ENCODE data around the gene SEC16A. TPM values are rescaled to one million over a fixed set of nuclear protein-coding genes. Genes with fewer than 3 reads are reported as not detected.

SEC16A gene
- total RNA-seq, 1 experiment from 2014 or later = 15.4 TPM

DNA sequence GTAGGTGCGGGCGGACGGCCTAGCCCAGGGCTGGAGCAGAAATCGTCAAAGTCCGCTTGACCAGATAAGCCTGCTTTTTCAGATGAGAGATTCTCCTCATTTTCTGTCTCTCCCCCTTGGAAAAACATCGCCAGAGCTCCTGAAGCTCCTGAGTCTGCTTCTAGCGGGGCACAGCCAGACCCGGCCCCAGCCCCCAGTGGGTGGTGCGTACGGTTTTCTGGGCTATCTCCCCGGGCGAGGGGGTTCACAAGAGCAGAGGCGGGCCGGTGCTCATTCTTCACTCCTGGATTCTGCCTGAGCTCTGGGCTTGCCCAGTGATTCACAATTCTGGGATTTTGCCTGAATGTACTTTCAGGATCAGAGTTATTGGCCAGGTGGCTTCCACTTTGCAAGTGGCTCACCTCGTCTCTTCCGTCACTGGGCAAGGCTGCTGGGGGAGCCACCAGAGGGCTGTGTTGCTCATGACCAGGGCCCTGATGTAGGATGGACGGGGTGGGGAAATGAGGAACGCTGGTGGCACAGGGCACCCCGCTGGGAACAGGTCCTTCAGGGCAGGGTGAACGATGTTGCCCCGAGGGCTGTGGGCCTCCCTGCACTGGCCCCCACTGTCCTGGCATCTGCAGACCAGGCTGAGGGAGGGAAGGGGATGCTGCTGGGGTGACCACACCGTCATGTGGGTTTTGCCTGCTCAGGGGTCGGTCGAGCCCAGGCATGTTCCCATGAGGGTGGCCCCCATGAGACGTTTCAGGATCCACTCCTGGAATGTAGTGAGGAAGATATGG lies 6.3 kb downstream of the SEC16A start:
- H3K27me3 ChIP-seq (replicated peaks) = no peaks in the 10 kb centered on the region
- no peak overlapping the region for H3K4me3 ChIP-seq
- peaks cover 4% of the 10 kb centered on the region for H3K4me1 ChIP-seq (replicated peaks)
- no peaks in the 10 kb centered on the region for H3K9me3 ChIP-seq (replicated peaks)
- no peak overlapping the region for H3K27ac ChIP-seq
- H3K36me3 ChIP-seq = peaks cover 74% of the 10 kb centered on the region
- DNase-seq (ENCODE audit: low read depth in 1 of 2, low spot score in 2 of 2) = no peak

DNA sequence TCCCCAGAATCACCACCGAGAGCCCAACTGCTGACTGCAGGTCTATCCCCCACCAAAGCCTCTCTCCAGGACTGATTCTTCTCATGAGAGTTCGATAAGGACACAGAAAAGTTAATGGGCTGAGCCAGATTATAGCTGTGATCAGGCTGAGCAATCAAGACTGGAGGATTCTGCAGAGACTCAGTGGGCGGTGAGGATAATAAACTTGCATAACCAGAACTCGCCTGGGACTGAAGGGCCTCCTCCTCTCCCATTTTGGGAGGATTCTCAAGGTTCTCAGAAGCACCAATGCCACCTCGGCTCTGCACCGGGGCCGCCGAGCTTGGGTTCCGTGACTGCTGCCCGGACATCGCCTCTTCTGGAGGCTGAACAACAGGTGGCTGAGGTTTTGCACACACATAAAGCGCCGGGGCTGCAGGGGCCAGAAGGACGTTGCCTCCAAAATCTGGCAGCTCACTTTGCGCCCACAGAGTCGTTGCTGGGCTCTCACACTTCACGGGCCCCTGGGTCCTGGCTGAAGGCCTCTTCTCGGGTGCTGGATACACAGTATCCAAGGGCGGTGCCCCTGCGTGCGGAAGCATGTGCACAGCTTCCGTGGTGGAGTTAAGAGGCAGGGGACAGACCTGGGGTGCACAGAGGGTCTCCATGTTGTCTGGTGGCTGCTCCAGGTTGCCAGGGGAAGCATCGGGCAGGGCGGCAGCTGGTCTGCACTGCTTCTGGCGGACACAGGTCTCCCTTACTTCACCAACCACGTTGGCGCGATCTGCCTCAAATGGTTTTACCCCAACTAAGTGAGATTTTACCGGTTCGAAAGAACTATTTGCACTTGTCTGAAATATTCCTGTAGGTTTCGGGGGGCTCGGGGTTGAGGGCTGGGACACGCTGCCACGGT lies 7.6 kb downstream of the SEC16A start:
- Histone ChIP-seq H3K4me1 (replicated peaks) (no peaks in the 10 kb centered on the region), H3K9me3 (replicated peaks) (no peaks in the 10 kb centered on the region), H3K27ac (no peak overlapping the region), H3K4me3 (no peak overlapping the region), H3K27me3 (replicated peaks) (no peaks in the 10 kb centered on the region), H3K36me3 (peaks cover 81% of the 10 kb centered on the region)
- no peak for DNase-seq (ENCODE audit: low read depth in 1 of 2, low spot score in 2 of 2)

DNA sequence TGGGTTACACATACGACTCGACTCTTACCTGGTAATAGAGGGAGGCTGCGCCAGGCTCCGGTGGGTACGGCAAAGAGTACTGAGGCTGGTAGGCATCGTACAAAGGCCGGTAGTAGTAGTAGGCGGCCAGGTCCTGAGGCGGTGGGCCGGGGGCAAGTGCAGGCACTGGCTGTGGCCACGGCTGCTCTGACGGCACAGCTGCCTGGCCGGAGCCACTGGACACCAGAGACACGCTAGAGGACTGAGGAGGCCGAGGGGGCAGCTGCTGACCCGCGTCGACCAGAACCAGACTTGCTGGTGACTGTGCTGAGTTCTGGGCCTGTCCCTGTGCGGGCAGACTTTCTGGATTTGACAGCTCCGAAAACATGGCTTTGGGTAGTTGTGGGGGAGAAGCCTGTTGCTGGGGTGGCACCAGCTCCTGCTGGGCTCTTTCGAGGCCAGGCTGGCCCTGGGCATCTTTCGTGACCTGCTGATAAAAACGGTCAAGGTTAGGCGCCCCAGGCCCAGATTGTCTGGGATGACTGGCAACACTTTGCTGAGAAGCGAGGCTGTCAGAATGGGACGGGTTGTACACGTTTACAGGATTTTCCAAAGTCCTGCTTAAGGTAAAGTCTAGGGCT lies 8.7 kb downstream of the SEC16A start:
- Histone ChIP-seq H3K27ac (no peak overlapping the region), H3K4me1 (replicated peaks) (no peaks in the 10 kb centered on the region), H3K27me3 (replicated peaks) (no peaks in the 10 kb centered on the region), H3K9me3 (replicated peaks) (no peaks in the 10 kb centered on the region), H3K4me3 (no peak overlapping the region), H3K36me3 (peaks cover 90% of the 10 kb centered on the region)
- DNase-seq (ENCODE audit: low read depth in 1 of 2, low spot score in 2 of 2) = no peak

DNA sequence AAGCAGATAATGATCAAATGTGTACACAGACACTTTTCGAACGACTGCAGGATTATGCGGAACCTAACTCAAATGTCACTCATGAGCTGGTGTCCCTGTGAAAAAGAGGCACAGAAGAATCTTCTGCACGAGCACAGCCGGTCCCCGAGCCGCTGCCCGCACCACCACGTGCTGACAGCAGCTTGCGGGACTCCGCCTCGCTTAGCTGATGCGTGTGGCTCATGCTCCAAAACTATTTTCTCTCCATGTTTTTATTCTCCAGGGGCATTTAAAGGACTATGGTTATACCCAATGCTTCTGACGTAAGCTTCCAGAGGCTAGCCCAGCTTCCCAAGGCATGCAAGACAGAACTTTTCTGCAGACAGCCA lies 9.5 kb downstream of the SEC16A start:
- H3K27me3 ChIP-seq (replicated peaks) = no peaks in the 10 kb centered on the region
- H3K36me3 ChIP-seq = peaks cover 97% of the 10 kb centered on the region
- no peak for DNase-seq (ENCODE audit: low read depth in 1 of 2, low spot score in 2 of 2)
- H3K9me3 ChIP-seq (replicated peaks) = no peaks in the 10 kb centered on the region
- H3K4me3 ChIP-seq = no peak overlapping the region
- H3K4me1 ChIP-seq (replicated peaks) = no peaks in the 10 kb centered on the region
- no peak overlapping the region for H3K27ac ChIP-seq

DNA sequence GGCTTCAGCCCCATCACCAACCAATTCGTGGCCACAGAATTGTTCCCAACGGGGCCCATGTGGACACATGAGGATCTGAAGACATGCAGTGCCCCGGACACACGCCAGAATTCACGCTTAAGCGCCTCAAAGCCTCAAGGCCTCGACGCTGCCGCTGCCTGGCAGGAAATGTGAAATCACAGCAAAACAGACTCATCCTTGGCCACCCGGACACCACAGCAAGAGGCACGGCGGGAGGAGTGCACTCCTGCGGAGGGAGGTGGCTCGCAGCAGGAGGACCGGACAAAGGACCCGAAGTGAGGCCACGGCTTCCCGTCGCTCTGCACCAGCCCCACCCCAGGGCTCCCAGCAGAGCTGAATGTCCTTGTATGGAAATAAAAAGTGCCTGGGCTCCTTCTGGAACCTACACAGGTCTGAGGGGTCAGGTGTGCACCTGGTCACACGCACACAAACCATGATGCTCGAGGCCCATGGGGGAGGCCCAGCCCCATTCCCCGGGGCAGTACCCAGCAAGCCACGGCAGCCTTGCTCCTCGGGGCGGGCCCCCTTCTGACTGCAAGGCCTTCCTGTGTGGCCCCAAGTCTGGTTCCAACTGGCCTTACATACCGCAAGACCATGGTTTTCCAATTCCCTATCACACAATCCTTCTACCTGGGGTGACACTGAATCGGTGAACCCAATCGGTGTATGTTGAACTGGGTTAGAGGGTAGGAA lies 10.0 kb downstream of the SEC16A start:
- Histone ChIP-seq H3K4me3 (no peak overlapping the region), H3K27ac (no peak overlapping the region), H3K27me3 (replicated peaks) (no peaks in the 10 kb centered on the region), H3K36me3 (peaks cover 100% of the 10 kb centered on the region), H3K9me3 (replicated peaks) (no peaks in the 10 kb centered on the region), H3K4me1 (replicated peaks) (no peaks in the 10 kb centered on the region)
- DNase-seq (ENCODE audit: low read depth in 1 of 2, low spot score in 2 of 2) = no peak

DNA sequence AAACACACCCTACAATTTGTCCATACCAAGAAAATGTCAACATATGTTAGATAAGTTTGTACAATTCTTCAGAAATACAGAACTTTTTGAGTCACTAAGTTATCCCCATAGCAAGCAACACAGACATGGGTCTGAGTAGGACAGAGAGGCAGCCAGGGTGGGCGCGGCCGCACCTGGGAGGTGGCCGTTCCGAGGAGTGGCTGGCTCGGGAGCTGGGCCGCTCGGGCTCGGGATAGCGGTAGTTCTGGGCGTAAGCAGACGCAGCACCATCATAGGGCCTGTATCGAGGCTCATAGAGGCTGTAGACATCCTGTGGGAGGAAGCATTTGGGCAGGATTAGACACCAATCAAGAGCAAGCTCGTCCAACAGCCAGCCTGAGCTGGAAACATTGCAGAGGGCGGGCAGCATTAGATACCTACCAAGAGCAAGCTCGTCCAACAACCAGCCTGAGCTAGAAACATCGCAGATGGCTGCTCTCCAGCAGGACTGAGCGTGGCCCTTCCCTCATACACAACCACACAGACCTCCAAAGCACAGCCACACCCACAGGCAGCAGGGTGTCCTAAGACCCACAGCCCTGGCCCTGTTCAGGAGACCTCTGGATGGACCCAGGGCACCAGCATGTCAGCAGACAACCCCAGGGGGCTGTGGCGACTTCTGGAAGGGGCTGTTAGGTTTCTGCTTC lies 10.9 kb downstream of the SEC16A start:
- H3K36me3 ChIP-seq = peaks cover 100% of the 10 kb centered on the region
- no peak for DNase-seq (ENCODE audit: low read depth in 1 of 2, low spot score in 2 of 2)
- H3K4me1 ChIP-seq (replicated peaks) = no peaks in the 10 kb centered on the region
- no peak overlapping the region for H3K27ac ChIP-seq
- H3K4me3 ChIP-seq = no peak overlapping the region
- H3K27me3 ChIP-seq (replicated peaks) = no peaks in the 10 kb centered on the region
- no peaks in the 10 kb centered on the region for H3K9me3 ChIP-seq (replicated peaks)

DNA sequence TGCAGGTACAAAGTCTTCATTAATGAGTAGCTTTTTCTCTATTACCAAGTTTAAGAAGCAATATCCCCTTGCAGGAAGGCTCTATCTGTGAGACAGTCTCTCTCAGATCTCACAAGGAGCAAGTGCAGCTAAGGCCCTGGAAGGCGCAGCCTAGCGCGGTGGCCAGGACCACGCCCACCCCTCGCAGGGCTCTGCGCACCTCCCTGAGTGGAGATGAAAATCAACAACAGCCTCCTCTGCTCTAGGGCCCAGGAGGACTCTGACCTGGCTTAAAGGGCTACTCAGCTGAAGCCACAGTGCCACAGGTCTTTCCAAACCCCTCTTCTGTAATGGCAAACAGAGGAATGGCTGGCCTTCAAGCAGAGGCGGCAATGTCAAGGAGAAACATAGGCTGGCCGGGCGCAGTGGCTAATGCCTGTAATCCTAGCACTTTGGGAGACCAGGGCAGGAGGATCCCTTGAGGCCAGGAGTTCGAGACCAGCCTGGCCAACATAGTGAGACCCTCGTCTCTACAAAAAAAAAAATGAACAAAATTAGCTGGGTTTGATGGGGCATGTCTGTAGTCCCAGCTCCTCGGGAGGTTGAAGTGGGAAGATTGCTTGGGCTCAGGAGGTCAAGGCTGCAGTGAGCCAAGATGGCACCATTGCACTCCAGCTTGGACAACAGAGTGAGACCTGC lies 11.9 kb downstream of the SEC16A start:
- no peak overlapping the region for H3K4me3 ChIP-seq
- no peaks in the 10 kb centered on the region for H3K27me3 ChIP-seq (replicated peaks)
- no peak overlapping the region for H3K27ac ChIP-seq
- H3K4me1 ChIP-seq (replicated peaks) = no peaks in the 10 kb centered on the region
- DNase-seq (ENCODE audit: low read depth in 1 of 2, low spot score in 2 of 2) = no peak
- H3K36me3 ChIP-seq = peaks cover 100% of the 10 kb centered on the region
- H3K9me3 ChIP-seq (replicated peaks) = no peaks in the 10 kb centered on the region

DNA sequence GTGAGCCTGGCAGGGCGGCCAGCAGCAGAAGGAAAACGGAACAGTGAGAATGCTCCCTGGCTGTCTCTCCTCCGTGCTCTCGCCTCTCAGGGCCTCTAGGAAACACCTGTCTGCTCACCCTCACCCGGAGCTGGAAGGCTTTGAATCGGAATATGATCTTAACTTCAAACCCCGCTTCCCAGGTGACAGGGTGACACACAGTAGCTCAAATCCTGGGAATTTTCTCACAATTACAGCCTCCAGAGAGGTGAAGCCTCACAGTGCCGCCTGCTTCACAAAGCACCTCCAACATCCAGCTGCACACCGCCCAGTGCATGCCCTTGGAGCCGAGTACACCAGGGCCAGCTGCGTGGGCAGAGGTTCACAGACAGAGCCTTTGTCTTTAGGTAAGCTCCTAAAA lies 12.5 kb downstream of the SEC16A start:
- Histone ChIP-seq H3K4me1 (replicated peaks) (no peaks in the 10 kb centered on the region), H3K27me3 (replicated peaks) (no peaks in the 10 kb centered on the region), H3K9me3 (replicated peaks) (no peaks in the 10 kb centered on the region), H3K36me3 (peaks cover 100% of the 10 kb centered on the region), H3K4me3 (no peak overlapping the region), H3K27ac (no peak overlapping the region)
- no peak for DNase-seq (ENCODE audit: low read depth in 1 of 2, low spot score in 2 of 2)

DNA sequence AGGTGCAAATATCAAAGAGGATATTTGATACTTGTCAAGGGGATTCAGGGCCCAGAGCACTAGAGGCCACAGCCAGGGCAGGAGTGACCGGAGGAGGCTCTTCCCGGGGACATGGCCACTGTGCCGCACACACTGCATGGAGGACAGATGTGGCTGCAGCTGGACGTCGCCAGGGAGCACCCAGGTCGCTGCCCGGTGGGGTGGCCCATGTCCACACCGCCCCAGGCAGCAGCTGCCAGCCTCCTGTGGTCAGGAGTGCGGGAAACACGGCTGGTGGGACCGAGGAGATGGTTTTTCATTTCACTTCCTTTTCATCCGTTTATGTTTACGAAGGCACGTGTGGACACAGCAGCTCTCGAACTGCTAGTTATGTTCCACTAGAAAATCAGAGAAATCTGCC lies 15.1 kb downstream of the SEC16A start:
- Histone ChIP-seq H3K9me3 (replicated peaks) (no peaks in the 10 kb centered on the region), H3K4me3 (no peak overlapping the region), H3K4me1 (replicated peaks) (no peaks in the 10 kb centered on the region), H3K36me3 (peaks cover 100% of the 10 kb centered on the region), H3K27ac (no peak overlapping the region), H3K27me3 (replicated peaks) (no peaks in the 10 kb centered on the region)
- no peak for DNase-seq (ENCODE audit: low read depth in 1 of 2, low spot score in 2 of 2)

DNA sequence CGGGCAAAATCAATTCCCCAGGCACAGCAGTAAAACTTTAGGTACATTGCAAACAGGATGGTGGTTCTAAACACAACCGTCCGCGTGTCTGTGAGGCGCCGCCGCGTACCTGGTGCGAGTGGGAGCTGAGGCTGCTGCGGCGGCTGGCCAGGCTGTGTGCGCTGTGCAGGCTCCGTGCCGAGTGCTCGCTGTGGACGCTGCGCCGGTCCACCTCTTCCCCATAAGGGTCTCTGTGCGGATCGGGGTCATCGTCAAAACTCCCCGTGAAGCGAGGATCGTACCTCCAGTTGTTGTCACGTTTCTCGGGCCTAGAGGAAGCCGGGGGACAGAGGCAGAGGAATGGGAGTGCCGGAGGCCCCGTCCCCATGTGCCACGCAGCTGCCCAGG lies 16.7 kb downstream of the SEC16A start:
- H3K4me1 ChIP-seq (replicated peaks) = no peaks in the 10 kb centered on the region
- peaks cover 100% of the 10 kb centered on the region for H3K36me3 ChIP-seq
- no peaks in the 10 kb centered on the region for H3K27me3 ChIP-seq (replicated peaks)
- no peaks in the 10 kb centered on the region for H3K9me3 ChIP-seq (replicated peaks)
- no peak overlapping the region for H3K4me3 ChIP-seq
- DNase-seq (ENCODE audit: low read depth in 1 of 2, low spot score in 2 of 2) = no peak
- H3K27ac ChIP-seq = no peak overlapping the region

DNA sequence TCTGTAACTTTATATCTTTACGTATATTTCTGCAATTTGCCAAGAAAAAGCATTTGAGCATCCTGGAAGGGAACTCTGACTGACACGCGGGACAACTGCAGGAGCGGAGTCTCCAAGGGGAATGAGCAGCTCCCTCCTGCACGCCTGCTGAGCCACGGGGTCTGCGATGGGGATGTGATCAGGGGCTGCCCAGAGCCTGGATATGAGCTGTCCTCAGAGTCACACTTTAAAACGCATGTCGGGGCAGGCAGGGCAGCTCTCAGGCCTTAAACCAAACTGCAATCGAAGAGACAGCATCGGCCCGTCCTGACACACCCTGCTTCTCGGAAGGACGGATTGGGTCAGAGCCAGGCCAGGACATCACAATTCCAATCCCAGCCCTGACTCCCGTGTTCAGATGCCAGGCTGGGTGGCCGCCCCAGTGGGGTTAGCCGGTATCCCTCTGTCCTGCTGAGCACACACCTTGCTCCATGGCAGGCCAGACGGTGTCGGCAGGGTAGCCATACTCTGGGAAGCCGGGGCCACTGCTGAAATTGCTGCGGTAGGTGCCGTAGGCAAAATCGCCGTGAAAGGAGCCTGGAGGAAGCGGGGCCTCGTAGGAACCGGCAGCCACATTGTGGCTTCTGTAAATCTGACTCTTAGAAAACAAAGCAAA lies 17.2 kb downstream of the SEC16A start:
- no peaks in the 10 kb centered on the region for H3K4me1 ChIP-seq (replicated peaks)
- no peak for DNase-seq (ENCODE audit: low read depth in 1 of 2, low spot score in 2 of 2)
- H3K36me3 ChIP-seq = peaks cover 100% of the 10 kb centered on the region
- H3K4me3 ChIP-seq = no peak overlapping the region
- no peak overlapping the region for H3K27ac ChIP-seq
- H3K9me3 ChIP-seq (replicated peaks) = no peaks in the 10 kb centered on the region
- no peaks in the 10 kb centered on the region for H3K27me3 ChIP-seq (replicated peaks)

DNA sequence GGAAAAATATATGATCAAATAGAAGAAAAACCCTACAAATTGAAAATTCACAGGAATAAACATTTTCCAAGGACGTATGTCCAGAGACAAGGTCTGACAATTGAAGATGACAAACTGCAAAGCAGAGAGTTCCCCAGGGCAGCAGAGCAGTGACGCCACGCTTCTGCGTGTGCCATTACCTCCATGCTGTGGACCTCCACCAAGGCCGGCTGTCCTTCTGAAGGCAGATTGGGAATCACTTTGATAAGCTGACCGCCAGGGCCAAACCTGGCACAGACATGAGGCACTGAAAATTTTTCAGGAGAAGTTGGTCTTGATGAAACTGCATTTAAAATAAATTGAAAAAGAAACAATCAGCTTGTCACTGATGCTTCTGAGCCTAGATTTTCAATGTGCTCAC lies 18.6 kb downstream of the SEC16A start:
- peaks cover 97% of the 10 kb centered on the region for H3K36me3 ChIP-seq
- no peak for DNase-seq (ENCODE audit: low read depth in 1 of 2, low spot score in 2 of 2)
- H3K4me3 ChIP-seq = no peak overlapping the region
- H3K27ac ChIP-seq = no peak overlapping the region
- H3K27me3 ChIP-seq (replicated peaks) = no peaks in the 10 kb centered on the region
- H3K4me1 ChIP-seq (replicated peaks) = no peaks in the 10 kb centered on the region
- no peaks in the 10 kb centered on the region for H3K9me3 ChIP-seq (replicated peaks)
